Urinary bladder (tissue), 4 donors: ENCODE measurements around the gene FTSJ3. TPM values are rescaled to one million over a fixed set of nuclear protein-coding genes. Genes with fewer than 3 reads are reported as not detected.
"Not testable (repeated sequence)": the region's sequence is repeated elsewhere in the genome, so short reads cannot be mapped to it uniquely, and the experiment has no call there.

Experiments
- DNase-seq: peaks from one replicate; pipeline ENCODE4 v3.0.0-alpha.2; 2015; ENCODE audit errors: extremely low spot score
- H3K27ac ChIP-seq: one replicate; pipeline ENCODE4 v1.5.1; 2013; ENCODE audit warnings: low read depth, mild to moderate bottlenecking, moderate library complexity
- H3K36me3 ChIP-seq: one replicate; pipeline ENCODE4 v1.6.1; 2013; ENCODE audit warnings: mild to moderate bottlenecking, moderate library complexity; ENCODE audit not compliant: insufficient read depth
- H3K4me1 ChIP-seq: one replicate; pipeline ENCODE4 v1.6.1; 2013; ENCODE audit warnings: mild to moderate bottlenecking, moderate library complexity; ENCODE audit not compliant: insufficient read depth
- H3K4me3 ChIP-seq: one replicate; pipeline ENCODE4 v1.5.1; 2013; ENCODE audit warnings: low read depth, low read length
- WGBS: extraction: QIAGEN DNeasy Blood & Tissue Kit; methylation state at CpG from one replicate; pipeline ENCODE4 v1.1.7; 2013; 5-methylcytosine and 5-hydroxymethylcytosine counted together
- polyA plus RNA-seq: library from polyadenylated mRNA; stranded (reverse); fragments of 200-250 nt; gene quantifications from one replicate; pipeline ENCODE4 v1.2.3, GENCODE V29; 2013
- total RNA-seq: library from RNA; depleted of rRNA; stranded (reverse); fragments of >200 nt; gene quantifications from one replicate; pipeline ENCODE4 v1.2.3, GENCODE V29; 2014
- donor health status: healthy with polysubstance abuse.
- donor health status: healthy.

FTSJ3 gene
- total and polyA plus RNA-seq, 2 donors, result 27.1 to 38.0 TPM

- Histone ChIP-seq H3K36me3 (peaks cover 20% of the 10 kb centered on the region), H3K4me1 (no peaks in the 10 kb centered on the region), H3K27ac (no peak overlapping the region), H3K4me3 (no peak overlapping the region)
- DNase-seq, result no peak
- 74% methylated on average over 2 of the region's 2 CpGs for WGBS
These were observed 21.9 kb downstream of the FTSJ3 start for GRCh38 chr17:63805591-63805990.

- H3K4me1 ChIP-seq, result no peaks in the 10 kb centered on the region
- DNase-seq, result no peak
- WGBS, result 99% methylated on average over 1 of the region's 1 CpG
- peaks cover 22% of the 10 kb centered on the region for H3K36me3 ChIP-seq
- H3K4me3 ChIP-seq, result no peak overlapping the region
- H3K27ac ChIP-seq, result no peak overlapping the region
These were observed 23.1 kb downstream of the FTSJ3 start for GRCh38 chr17:63804328-63804727.

GRCh38 chr17:63800783-63801182 is 26.7 kb downstream of the FTSJ3 start:
- peaks cover 20% of the 10 kb centered on the region for H3K36me3 ChIP-seq
- H3K4me3 ChIP-seq, result no peak overlapping the region
- DNase-seq, result no peak
- no peaks in the 10 kb centered on the region for H3K4me1 ChIP-seq
- no peak overlapping the region for H3K27ac ChIP-seq
- WGBS, result 98% methylated on average over 1 of the region's 1 CpG

GRCh38 chr17:63798572-63799106 is 28.8 kb downstream of the FTSJ3 start:
- Histone ChIP-seq H3K27ac (no peak overlapping the region), H3K36me3 (peaks cover 21% of the 10 kb centered on the region), H3K4me1 (no peaks in the 10 kb centered on the region), H3K4me3 (no peak overlapping the region)
- no peak for DNase-seq
- whole genome bisulfite sequencing, result 83% methylated on average over 3 of the region's 3 CpGs

- WGBS, result 94% methylated on average over 10 of the region's 10 CpGs
- not testable (repeated sequence) for H3K4me1 ChIP-seq, DNase-seq, H3K27ac ChIP-seq, H3K4me3 ChIP-seq
- H3K36me3 ChIP-seq, result peaks cover 15% of the 10 kb centered on the region
These were observed 31.1 kb downstream of the FTSJ3 start for GRCh38 chr17:63796375-63796774.

- no peak for DNase-seq
- Histone ChIP-seq H3K4me1 (no peaks in the 10 kb centered on the region), H3K27ac (no peak overlapping the region), H3K36me3 (peaks cover 2% of the 10 kb centered on the region), H3K4me3 (no peak overlapping the region)
- WGBS, result 81% methylated on average over 3 of the region's 3 CpGs
These were observed 35.3 kb downstream of the FTSJ3 start for GRCh38 chr17:63792055-63792729.

- no peak for DNase-seq
- 92% methylated on average over 6 of the region's 6 CpGs for WGBS
- H3K36me3 ChIP-seq, result no peaks in the 10 kb centered on the region
These were observed 37.4 kb downstream of the FTSJ3 start for GRCh38 chr17:63790057-63790456.

GRCh38 chr17:63786971-63787711 is 40.3 kb downstream of the FTSJ3 start:
- no peaks in the 10 kb centered on the region for H3K4me1 ChIP-seq
- no peak for DNase-seq
- WGBS, result 96% methylated on average over 13 of the region's 13 CpGs
- H3K27ac ChIP-seq, result no peak overlapping the region
- H3K4me3 ChIP-seq, result no peak overlapping the region
- no peaks in the 10 kb centered on the region for H3K36me3 ChIP-seq

More at GRCh38 chr17:63790057-63790456, 37.4 kb downstream of the FTSJ3 start:
- Histone ChIP-seq H3K27ac (no peak overlapping the region), H3K4me1 (no peaks in the 10 kb centered on the region), H3K4me3 (no peak overlapping the region)

- Histone ChIP-seq H3K4me3 (no peak overlapping the region), H3K27ac (no peak overlapping the region), H3K4me1 (no peaks in the 10 kb centered on the region), H3K36me3 (no peaks in the 10 kb centered on the region)
- 100% methylated on average over 1 of the region's 1 CpG for WGBS
- no peak for DNase-seq
These were observed 41.3 kb downstream of the FTSJ3 start for GRCh38 chr17:63786117-63786516.

- Histone ChIP-seq H3K36me3 (no peaks in the 10 kb centered on the region), H3K4me1 (no peaks in the 10 kb centered on the region), H3K27ac (no peak overlapping the region), H3K4me3 (no peak overlapping the region)
- WGBS, result 87% methylated on average over 1 of the region's 1 CpG
- no peak for DNase-seq
These were observed 41.9 kb downstream of the FTSJ3 start for GRCh38 chr17:63785556-63785955.

GRCh38 chr17:63783522-63783921 is 43.9 kb downstream of the FTSJ3 start:
- H3K27ac ChIP-seq, result no peak overlapping the region
- no peak overlapping the region for H3K4me3 ChIP-seq
- H3K4me1 ChIP-seq, result no peaks in the 10 kb centered on the region
- no peaks in the 10 kb centered on the region for H3K36me3 ChIP-seq
- DNase-seq, result no peak
- 84% methylated on average over 6 of the region's 6 CpGs for WGBS

GRCh38 chr17:63780928-63781327 is 46.5 kb downstream of the FTSJ3 start:
- no peak for DNase-seq
- Histone ChIP-seq H3K27ac (no peak overlapping the region), H3K36me3 (no peaks in the 10 kb centered on the region), H3K4me1 (peaks cover 1% of the 10 kb centered on the region), H3K4me3 (no peak overlapping the region)
- 97% methylated on average over 4 of the region's 4 CpGs for WGBS

- Histone ChIP-seq H3K27ac (no peak overlapping the region), H3K36me3 (no peaks in the 10 kb centered on the region)
- WGBS, result 90% methylated on average over 1 of the region's 1 CpG
These were observed 47.0 kb downstream of the FTSJ3 start for GRCh38 chr17:63780507-63780906.

GRCh38 chr17:63775420-63775819 is 52.0 kb downstream of the FTSJ3 start:
- Histone ChIP-seq H3K27ac (no peak overlapping the region), H3K4me1 (peaks cover 1% of the 10 kb centered on the region), H3K4me3 (peak overlapping the region; percentile 91), H3K36me3 (no peaks in the 10 kb centered on the region)
- WGBS, result 25% methylated on average over 8 of the region's 8 CpGs
- no peak for DNase-seq

More at GRCh38 chr17:63780507-63780906, 47.0 kb downstream of the FTSJ3 start:
- no peak for DNase-seq
- H3K4me1 ChIP-seq, result peaks cover 1% of the 10 kb centered on the region
- H3K4me3 ChIP-seq, result no peak overlapping the region
